Activated T-helper 17 cell treated with anti-CD3 and anti-CD28 coated beads, Interleukin-2, amount 50 U/mL, for 72 hours (primary cell): ENCODE results near the gene DGCR6L. TPM values are rescaled to one million over a fixed set of nuclear protein-coding genes. Genes with fewer than 3 reads are reported as not detected.
"Not testable (repeated sequence)": the region's sequence is repeated elsewhere in the genome, so short reads cannot be mapped to it uniquely, and the experiment has no call there.

Source experiments
- ATAC-seq: fragments of 150-1000 bp; cut with Tn5 transposase; replicated peaks from 2 replicates; pipeline ENCODE4 v1.10.0; 2021; ENCODE audit warnings: mild to moderate bottlenecking, moderate library complexity
- H3K27ac Mint-ChIP-seq: one replicate; pipeline ENCODE4 v1.8.0; 2022; ENCODE audit warnings: mixed read lengths
- H3K27me3 Mint-ChIP-seq: one replicate; pipeline ENCODE4 v1.8.0; 2022; ENCODE audit warnings: mixed read lengths
- H3K36me3 Mint-ChIP-seq: one replicate; pipeline ENCODE4 v1.8.0; 2022; ENCODE audit warnings: low read depth, mild to moderate bottlenecking, mixed read lengths
- H3K4me1 Mint-ChIP-seq: one replicate; pipeline ENCODE4 v1.8.0; 2022; ENCODE audit warnings: mixed read lengths
- H3K4me3 Mint-ChIP-seq: one replicate; pipeline ENCODE4 v1.8.0; 2022; ENCODE audit warnings: mild to moderate bottlenecking, mixed read lengths
- H3K9me3 Mint-ChIP-seq: one replicate; pipeline ENCODE4 v1.8.0; 2022; ENCODE audit warnings: mixed read lengths
- total RNA-seq, 2 donors: library from RNA; stranded (reverse); gene quantifications; one replicate each; pipeline ENCODE4 v1.2.3, GENCODE V29; 2022

The DGCR6L gene
- total RNA-seq, 2 donors from 2014 or later: 20.5 to 29.2 TPM

DNA sequence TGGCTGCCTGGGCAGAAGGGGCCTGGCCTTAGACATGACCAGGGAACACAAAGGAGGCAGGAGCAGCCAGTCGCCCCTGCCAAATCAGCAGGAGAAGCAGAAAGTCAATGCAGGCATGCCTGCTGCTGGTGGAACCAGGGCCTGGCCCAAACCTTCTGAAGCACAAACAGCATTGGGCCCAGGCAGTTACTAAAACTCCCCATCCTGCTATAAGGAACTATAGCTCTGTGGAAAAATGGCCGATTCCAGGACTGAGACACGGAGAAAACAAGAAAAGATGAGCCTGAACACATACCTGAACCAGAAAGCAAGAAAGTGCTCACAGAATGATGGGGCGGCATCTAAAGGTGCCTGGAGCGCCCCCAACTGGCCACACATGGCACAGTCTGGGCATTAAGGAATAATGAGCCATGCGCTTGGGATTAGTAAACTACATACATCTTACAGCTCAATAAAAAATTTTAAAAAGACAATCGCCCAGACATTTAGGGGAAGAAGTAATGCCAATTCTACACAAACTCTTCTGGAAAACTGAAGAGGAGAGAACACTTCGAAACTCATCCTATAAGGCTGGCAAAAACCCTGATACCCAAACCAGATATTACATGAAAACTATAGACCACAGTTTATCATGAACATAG is 2.3 kb downstream of the DGCR6L start:
- H3K36me3 Mint-ChIP-seq, H3K27me3 Mint-ChIP-seq, H3K9me3 Mint-ChIP-seq: not testable (repeated sequence)
- peak; percentile 27 for ATAC-seq
- H3K4me3 Mint-ChIP-seq: peak overlapping the region; percentile 97
- H3K4me1 Mint-ChIP-seq: peaks cover 12% of the 10 kb centered on the region
- peak overlapping the region; percentile 4 for H3K27ac Mint-ChIP-seq

- ATAC-seq: no peak
- no peaks in the 10 kb centered on the region for H3K36me3 Mint-ChIP-seq
- H3K4me1 Mint-ChIP-seq: peaks cover 11% of the 10 kb centered on the region
- no peaks in the 10 kb centered on the region for H3K27me3 Mint-ChIP-seq
- H3K4me3 Mint-ChIP-seq: peak overlapping the region; percentile 97
- H3K9me3 Mint-ChIP-seq: no peaks in the 10 kb centered on the region
- H3K27ac Mint-ChIP-seq: peak overlapping the region; percentile 4
These were observed 2.9 kb downstream of the DGCR6L start for GRCh38 chr22:20316844-20317401.

GRCh38 chr22:20316217-20316843 is 3.5 kb downstream of the DGCR6L start:
- H3K27ac Mint-ChIP-seq: no peak overlapping the region
- no peak overlapping the region for H3K4me3 Mint-ChIP-seq
- no peaks in the 10 kb centered on the region for H3K36me3 Mint-ChIP-seq
- peaks cover 6% of the 10 kb centered on the region for H3K4me1 Mint-ChIP-seq
- no peaks in the 10 kb centered on the region for H3K27me3 Mint-ChIP-seq
- no peak for ATAC-seq
- H3K9me3 Mint-ChIP-seq: no peaks in the 10 kb centered on the region

- ATAC-seq: no peak
- Mint-ChIP-seq H3K4me1 (peaks cover 6% of the 10 kb centered on the region), H3K9me3 (no peaks in the 10 kb centered on the region)
These were observed 4.3 kb downstream of the DGCR6L start for GRCh38 chr22:20315337-20316216.

GRCh38 chr22:20314741-20315336 is 5.0 kb downstream of the DGCR6L start:
- H3K36me3 Mint-ChIP-seq, H3K9me3 Mint-ChIP-seq, ATAC-seq, H3K27ac Mint-ChIP-seq, H3K4me3 Mint-ChIP-seq, H3K27me3 Mint-ChIP-seq, H3K4me1 Mint-ChIP-seq: not testable (repeated sequence)

More at GRCh38 chr22:20315337-20316216, 4.3 kb downstream of the DGCR6L start:
- H3K27ac Mint-ChIP-seq: no peak overlapping the region
- H3K36me3 Mint-ChIP-seq: no peaks in the 10 kb centered on the region
- no peak overlapping the region for H3K4me3 Mint-ChIP-seq
- no peaks in the 10 kb centered on the region for H3K27me3 Mint-ChIP-seq

- not testable (repeated sequence) for ATAC-seq, H3K4me3 Mint-ChIP-seq, H3K27me3 Mint-ChIP-seq, H3K36me3 Mint-ChIP-seq, H3K27ac Mint-ChIP-seq, H3K9me3 Mint-ChIP-seq, H3K4me1 Mint-ChIP-seq
These were observed 5.7 kb downstream of the DGCR6L start for GRCh38 chr22:20314206-20314605.

- not testable (repeated sequence) for H3K27me3 Mint-ChIP-seq, H3K27ac Mint-ChIP-seq, H3K36me3 Mint-ChIP-seq, H3K4me1 Mint-ChIP-seq, ATAC-seq, H3K9me3 Mint-ChIP-seq, H3K4me3 Mint-ChIP-seq
These were observed 6.4 kb downstream of the DGCR6L start for GRCh38 chr22:20313306-20314077.

DNA sequence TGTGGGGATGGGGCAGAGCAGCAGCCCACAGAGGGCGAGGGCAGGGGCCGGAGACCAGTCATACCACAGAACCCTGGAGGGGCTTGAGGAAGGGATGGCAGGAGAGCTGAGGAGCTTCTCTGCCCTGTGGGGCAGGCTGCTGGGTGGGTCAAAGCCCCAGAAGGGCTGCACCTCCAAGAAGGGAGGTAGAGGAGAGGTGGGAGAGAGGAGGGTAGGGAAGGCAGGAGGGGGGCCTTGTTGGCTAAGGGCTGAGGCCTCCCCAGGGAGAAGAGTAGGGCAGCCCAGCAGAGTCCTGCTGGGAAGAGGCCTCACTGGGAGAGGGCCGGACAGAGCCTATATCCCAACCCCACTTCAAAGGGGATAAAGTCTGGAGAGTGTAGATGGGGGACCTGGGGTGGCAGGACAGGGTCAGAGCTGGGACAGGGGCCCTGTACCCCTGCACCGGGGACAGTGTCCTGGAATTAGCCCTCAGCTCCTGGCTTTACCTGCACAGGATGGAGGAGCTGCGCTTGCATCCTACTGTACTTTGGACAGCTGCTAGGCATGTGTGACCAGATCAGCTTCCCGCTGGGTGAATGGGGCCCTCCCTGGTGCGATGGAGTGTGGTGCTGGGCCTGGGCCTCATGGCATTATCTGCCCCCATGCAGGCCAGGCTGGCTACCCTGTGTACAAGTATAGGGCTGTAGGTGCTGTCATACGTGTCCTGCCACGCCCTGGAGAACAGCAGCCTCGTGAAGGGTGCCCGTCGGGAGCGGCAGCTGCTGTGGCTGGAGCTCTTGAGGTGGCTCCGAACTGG is 7.3 kb downstream of the DGCR6L start:
- no peaks in the 10 kb centered on the region for H3K36me3 Mint-ChIP-seq
- no peaks in the 10 kb centered on the region for H3K27me3 Mint-ChIP-seq
- H3K4me3 Mint-ChIP-seq: no peak overlapping the region
- H3K4me1 Mint-ChIP-seq: peaks cover 6% of the 10 kb centered on the region
- H3K9me3 Mint-ChIP-seq: no peaks in the 10 kb centered on the region
- H3K27ac Mint-ChIP-seq: no peak overlapping the region
- no peak for ATAC-seq

- ATAC-seq, H3K4me1 Mint-ChIP-seq, H3K27me3 Mint-ChIP-seq, H3K4me3 Mint-ChIP-seq, H3K9me3 Mint-ChIP-seq, H3K27ac Mint-ChIP-seq, H3K36me3 Mint-ChIP-seq: not testable (repeated sequence)
These were observed 8.4 kb downstream of the DGCR6L start for GRCh38 chr22:20311249-20312062.

DNA sequence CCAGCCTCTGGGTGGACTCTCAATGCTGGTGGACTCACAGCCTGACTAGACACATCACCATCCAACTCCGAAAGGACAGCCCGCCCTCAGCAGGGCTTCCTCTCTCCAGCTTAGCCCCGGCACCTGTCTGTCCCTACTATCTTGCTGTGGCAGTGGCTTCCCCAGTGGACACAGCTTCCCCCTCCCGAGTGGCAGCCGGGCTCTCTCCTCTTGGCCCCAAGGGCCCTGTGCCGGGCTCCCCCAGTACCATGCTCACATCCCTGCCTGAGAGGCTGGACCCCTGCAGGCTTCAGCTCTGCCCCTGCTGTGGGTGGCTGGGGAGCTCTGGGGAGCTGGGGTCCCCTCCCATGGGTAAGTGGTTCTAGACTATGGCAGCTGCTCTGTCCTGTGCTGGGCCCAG is 9.1 kb downstream of the DGCR6L start:
- H3K27ac Mint-ChIP-seq, H3K4me1 Mint-ChIP-seq, H3K9me3 Mint-ChIP-seq, H3K36me3 Mint-ChIP-seq, H3K27me3 Mint-ChIP-seq, H3K4me3 Mint-ChIP-seq, ATAC-seq: not testable (repeated sequence)

GRCh38 chr22:20310180-20310579 is 9.7 kb downstream of the DGCR6L start:
- not testable (repeated sequence) for H3K36me3 Mint-ChIP-seq, H3K27me3 Mint-ChIP-seq, H3K27ac Mint-ChIP-seq, H3K4me3 Mint-ChIP-seq, H3K4me1 Mint-ChIP-seq, H3K9me3 Mint-ChIP-seq, ATAC-seq

GRCh38 chr22:20308806-20309650 is 10.8 kb downstream of the DGCR6L start:
- H3K27me3 Mint-ChIP-seq, H3K4me3 Mint-ChIP-seq, ATAC-seq, H3K4me1 Mint-ChIP-seq, H3K36me3 Mint-ChIP-seq, H3K9me3 Mint-ChIP-seq, H3K27ac Mint-ChIP-seq: not testable (repeated sequence)
